ENCODE data around the gene PSMA6.
A peak's percentile ranks its signal among the peaks of the same experiment; 100 is the strongest.
"Not testable (repeated sequence)": the region's sequence is repeated elsewhere in the genome, so short reads cannot be mapped to it uniquely, and the experiment has no call there.

The PSMA6 gene
- 11.2 to 25.8 (median 23.7) reads per million in 3 experiments for total RNA-seq

- peak; percentile 99 for DNase-seq
These were observed at the start of gene PSMA6 for GRCh38 chr14:35292051-35292769. Gene PSMA6 (plus strand): TSS chr14:35292382. CDS start chr14:35292477, 95 bp downstream.

GRCh38 chr14:35242599-35243311 is 49.4 kb upstream of the PSMA6 start:
- no peak for DNase-seq

GRCh38 chr14:35243956-35244355 is 48.2 kb upstream of the PSMA6 start:
- DNase-seq: no peak

- DNase-seq: no peak
These were observed 47.6 kb upstream of the PSMA6 start for GRCh38 chr14:35244542-35244941.

GRCh38 chr14:35245051-35245450 is 47.1 kb upstream of the PSMA6 start:
- no peak for DNase-seq

- DNase-seq: no peak
These were observed 44.3 kb upstream of the PSMA6 start for GRCh38 chr14:35247777-35248475.

GRCh38 chr14:35248476-35248788 is 43.8 kb upstream of the PSMA6 start:
- DNase-seq: no peak

- no peak for DNase-seq
These were observed 41.9 kb upstream of the PSMA6 start for GRCh38 chr14:35250319-35250718.

GRCh38 chr14:35252451-35252868 is 39.7 kb upstream of the PSMA6 start:
- no peak for DNase-seq

- not testable (repeated sequence) for DNase-seq
These were observed 39.1 kb upstream of the PSMA6 start for GRCh38 chr14:35253056-35253455.

- not testable (repeated sequence) for DNase-seq
These were observed 38.1 kb upstream of the PSMA6 start for GRCh38 chr14:35254034-35254622.

- no peak for DNase-seq
These were observed 37.4 kb upstream of the PSMA6 start for GRCh38 chr14:35254736-35255135.

- DNase-seq: no peak
These were observed 36.5 kb upstream of the PSMA6 start for GRCh38 chr14:35255711-35256110.

- no peak for DNase-seq
These were observed 34.4 kb upstream of the PSMA6 start for GRCh38 chr14:35257809-35258208.

GRCh38 chr14:35258420-35258819 is 33.8 kb upstream of the PSMA6 start:
- DNase-seq: no peak

- DNase-seq: no peak
These were observed 30.4 kb upstream of the PSMA6 start for GRCh38 chr14:35261774-35262173.

GRCh38 chr14:35262436-35262835 is 29.7 kb upstream of the PSMA6 start:
- no peak for DNase-seq

- DNase-seq: no peak
These were observed 23.2 kb upstream of the PSMA6 start for GRCh38 chr14:35268946-35269345.

GRCh38 chr14:35274805-35275204 is 17.4 kb upstream of the PSMA6 start:
- no peak for DNase-seq

- no peak for DNase-seq
These were observed 15.0 kb upstream of the PSMA6 start for GRCh38 chr14:35277179-35277578.

- DNase-seq: no peak
These were observed 12.8 kb upstream of the PSMA6 start for GRCh38 chr14:35279369-35279768.

GRCh38 chr14:35281341-35281740 is 10.8 kb upstream of the PSMA6 start:
- no peak for DNase-seq

GRCh38 chr14:35284506-35284905 is 7.7 kb upstream of the PSMA6 start:
- DNase-seq: no peak
